ENCODE measurements around the gene LINC00237.

LINC00237 gene

DNA sequence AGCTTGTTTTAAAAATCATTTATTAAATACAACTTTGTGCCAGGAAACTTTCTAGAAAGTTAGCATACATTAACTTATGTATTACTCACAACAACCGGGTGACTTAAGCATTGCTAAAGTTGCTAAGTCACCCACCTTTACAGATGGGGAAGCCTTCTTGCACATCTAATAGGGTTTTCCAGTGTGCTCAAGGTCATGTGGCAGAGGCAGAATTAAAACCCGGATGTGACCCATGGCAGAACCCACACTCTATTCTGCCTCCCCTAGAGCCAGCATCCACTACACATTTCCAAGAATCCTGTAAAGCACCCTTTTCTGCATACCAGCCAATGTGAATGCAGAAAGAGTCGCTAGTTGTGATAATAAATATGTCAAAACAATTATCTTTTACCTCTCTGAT lies 13.4 kb downstream of the LINC00237 start:
- DNase-seq, result no peak

GRCh38 chr20:21090721-21091120 lies 15.4 kb downstream of the LINC00237 start:
- no peak for DNase-seq

- DNase-seq, result peak; percentile 64
Measured at GRCh38 chr20:21090111-21090618, 16.0 kb downstream of the LINC00237 start.

- DNase-seq, result no peak
Measured at GRCh38 chr20:21089391-21089790, 16.8 kb downstream of the LINC00237 start.

DNA sequence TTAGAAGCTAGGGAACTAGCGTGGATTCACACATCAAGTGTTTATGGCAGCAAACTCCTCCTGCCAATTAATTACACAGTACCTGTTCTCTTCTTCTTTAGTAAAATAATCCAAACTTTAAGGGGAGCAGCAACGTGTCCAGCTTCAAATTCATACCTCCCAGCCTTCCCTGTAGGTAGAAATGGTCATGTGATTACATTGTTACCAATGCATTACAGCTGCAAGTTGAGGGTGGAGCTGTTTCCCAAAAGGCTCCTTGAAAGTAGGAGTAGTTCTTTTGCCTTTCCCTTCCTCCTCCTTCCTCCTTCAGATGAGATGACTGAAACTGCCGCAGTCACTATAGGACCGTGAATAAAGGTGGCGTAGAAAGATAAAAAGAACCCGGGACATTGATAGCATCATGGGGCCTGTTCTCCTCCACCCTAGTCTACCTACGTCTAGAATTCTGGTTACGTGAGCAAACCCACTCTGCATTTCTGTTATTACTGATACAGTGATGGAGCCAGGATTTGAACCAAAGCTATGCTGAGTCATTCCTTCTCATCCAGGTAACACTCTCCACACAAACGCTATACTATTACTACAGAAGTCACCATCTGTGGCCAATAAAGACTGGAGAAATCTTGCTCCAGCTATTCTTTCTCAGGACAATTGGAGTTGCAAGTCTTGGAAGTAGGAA lies 18.2 kb downstream of the LINC00237 start:
- no peak for DNase-seq

DNA sequence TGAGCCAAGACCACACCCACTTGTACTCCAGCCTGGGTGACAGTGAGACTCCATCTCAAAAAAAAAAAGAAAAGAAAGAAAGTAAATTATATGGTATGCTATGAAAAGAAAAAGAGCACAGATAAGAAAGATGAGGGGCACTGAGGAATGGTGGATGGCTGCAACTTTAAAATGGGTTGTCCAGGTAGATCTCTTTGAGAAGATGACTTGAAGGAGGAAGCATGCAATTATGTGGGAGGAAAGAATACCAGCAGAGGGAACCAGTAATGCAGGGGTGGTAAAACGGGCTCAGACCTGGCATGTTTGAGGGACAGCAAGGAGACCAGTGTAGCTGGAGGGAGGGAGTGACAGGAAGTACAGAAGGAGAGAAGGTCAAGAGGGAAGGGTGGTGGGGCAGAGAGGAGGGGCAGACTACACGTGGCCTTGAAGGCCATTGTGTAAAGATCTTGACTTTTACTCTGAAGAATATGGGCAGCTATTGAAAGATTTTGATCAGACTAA lies 22.3 kb downstream of the LINC00237 start:
- no peak for DNase-seq

DNA sequence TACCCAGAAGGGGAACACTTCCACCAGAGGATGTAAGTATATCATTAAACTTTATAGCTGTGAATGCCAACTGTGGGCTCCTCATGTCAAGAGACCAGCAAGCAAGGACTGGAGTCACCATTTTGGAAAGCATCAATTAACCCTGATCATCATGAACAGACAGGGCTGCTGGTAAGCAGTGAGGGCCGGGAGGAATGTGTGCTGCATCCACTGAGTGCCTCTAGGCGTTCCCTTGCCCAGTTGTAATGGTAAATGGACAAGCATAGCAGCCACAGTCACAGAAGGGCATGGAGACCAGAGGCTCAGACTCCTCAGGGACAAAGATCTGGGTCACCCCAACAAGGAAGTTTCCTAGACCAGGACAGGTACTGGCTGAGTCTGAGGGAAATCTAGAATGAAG lies 23.6 kb downstream of the LINC00237 start:
- no peak for DNase-seq

DNA sequence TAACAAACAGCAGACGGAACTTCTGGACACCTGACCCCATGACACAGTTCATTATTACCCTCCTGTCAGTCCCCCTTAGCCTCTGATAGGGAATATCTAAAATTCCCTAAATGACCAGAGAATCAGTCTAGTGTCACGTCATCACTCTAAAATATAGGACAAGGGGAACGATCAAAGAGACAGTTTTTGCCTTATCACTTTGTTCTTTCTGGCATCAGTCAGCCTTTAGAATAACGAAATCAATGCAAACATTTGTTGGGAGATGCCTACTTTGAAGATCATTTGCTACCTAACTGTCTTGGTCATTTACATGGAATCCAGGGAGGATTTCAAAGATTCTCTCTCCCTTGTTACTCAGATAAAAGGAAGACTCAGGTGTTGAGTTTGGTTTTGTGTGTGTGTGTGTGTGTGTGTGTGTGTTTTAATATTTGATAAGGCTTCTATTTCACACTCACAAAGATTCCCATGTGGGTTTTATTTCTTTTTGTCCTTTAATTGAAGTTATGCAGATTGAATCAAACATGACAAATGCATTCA lies 28.3 kb downstream of the LINC00237 start:
- DNase-seq, result no peak

DNA sequence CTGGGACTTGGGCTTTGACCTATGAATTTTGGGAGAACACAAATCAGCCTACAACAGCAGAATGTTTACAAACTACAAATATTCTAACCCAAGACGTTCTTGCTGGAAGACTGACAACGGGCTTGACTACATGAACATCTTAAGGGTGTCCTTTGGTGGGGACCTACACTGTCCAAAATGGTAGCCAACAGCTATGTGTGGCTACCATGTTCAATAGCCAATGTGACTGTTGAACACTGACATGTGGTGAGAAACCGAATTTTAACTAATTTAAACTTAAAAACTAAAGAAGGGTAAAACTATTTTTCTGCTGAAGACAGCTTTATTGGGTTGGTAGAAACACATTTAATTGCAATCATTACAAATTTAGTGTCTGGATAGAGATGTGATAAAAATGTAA lies 30.1 kb downstream of the LINC00237 start:
- no peak for DNase-seq

GRCh38 chr20:21075471-21075870 lies 30.7 kb downstream of the LINC00237 start:
- DNase-seq, result no peak

DNA sequence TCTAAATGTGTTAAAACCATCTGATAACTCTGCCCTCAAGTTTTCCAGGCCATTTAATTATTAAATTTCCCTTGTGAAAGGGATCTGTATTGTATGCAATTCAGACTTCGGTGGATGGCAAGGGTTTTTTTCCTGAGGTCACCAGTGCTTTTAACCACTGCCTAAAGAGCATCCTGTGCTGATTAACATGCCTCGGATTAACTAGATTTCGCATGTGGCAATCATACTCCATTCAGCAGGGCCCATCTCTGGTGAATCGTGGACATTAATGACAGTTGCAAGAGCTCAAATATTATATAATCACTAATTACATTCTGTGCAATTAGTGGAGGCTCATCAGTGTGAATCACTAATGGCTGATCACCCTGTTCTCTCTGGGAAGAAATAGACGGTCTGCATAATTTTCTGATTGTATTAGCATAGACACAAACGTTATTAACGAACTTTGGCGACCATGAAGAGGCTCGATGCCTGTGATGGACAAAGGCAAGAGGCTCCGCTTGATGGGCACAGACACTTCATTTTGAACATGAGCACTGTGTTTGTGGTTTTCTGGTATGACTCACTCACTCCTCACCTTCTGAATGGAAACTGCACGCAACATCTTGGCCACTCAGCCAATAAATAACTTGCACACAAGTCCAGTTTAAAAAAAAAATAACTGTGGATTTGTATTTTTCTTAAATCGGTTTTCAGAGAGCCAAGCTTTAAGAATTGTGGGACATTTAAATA lies 31.4 kb downstream of the LINC00237 start:
- no peak for DNase-seq

DNA sequence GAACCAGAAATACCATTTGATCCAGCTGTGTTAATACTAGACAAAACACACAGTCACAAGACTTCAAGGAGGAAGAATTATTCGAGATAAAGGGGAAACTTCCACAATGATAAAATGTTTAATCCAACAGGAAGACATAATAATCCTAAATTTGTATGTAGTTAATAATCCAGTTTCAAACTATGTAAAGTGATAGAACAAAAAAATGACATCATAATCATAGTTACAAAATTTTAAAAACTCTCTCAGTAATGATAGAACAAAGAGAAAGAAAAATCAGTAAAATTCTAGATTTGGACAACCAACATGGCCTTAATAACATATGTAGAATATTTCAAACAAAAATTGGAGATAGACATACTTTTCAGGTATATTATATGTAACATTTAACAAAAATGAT lies 38.9 kb downstream of the LINC00237 start:
- no peak for DNase-seq

GRCh38 chr20:21064924-21065323 lies 41.2 kb downstream of the LINC00237 start:
- DNase-seq, result no peak

DNA sequence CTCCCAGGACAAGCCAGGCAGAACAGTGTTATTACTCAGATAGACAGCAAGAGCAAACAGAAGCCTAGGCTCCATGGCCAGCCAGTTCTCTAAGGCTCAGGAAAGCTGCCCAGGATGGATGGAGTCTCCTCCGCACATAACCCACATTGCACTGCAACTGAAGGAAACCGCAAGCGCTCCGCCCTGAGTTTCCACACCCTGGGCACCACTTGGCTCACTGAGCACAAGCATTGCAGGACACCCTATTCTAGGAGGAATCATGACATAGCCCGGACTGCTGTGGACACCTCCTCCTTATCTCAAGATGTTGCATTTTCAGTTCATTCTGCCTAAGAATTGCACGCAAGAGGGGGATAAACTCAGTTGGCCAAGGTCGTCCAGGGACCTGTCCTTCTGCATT lies 42.9 kb downstream of the LINC00237 start:
- DNase-seq, result no peak

DNA sequence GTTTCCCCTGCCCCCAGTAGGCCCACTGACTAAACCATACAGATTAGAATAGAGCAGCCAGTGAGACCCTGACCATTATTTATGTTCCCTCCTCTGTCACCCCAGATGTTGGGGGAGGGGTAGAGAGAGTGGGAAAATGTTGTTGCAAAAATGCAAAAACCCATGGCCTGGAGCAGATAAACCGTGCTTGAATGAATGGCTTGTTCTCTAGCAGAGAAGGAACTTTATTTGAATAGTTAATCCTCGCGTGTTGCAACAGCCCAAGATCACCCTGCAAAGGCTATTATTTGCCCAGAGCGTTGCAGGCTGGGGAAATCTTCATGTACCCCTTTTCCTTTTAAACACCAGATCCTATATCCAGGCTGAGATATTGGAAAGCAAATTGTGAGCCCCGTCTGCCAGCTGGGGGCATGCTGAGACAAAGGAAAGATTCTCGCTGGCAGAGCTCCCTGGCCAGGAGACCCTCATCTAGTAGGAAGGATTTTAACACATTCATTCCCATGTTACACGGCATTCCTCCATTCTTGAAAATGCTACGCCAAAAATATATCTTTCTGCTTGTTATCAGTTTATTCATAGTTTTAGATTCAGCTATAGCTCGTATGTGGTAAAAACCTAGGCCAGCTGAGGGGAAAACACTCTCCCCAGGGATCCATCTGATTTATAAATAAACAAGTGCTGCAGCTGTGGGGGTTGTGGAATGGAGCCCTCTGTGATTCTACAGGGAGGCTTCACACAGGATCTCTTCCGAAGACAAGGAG lies 53.0 kb downstream of the LINC00237 start:
- no peak for DNase-seq

DNA sequence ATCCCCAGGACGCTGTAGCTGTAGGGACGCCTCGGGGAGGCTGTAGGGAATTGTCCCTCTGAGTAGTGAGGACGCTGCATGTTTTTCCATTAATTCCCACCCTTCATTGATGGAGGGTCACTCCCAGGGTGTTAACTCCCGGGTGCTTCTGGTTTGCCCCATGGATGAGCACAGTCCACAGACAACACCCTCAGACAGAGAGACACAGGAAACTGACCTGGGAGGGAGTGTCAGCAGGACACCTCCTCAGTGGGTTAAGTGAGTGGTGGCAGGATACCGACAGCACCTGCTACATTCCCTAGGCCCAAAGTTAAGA lies 53.5 kb downstream of the LINC00237 start:
- DNase-seq, result no peak

DNA sequence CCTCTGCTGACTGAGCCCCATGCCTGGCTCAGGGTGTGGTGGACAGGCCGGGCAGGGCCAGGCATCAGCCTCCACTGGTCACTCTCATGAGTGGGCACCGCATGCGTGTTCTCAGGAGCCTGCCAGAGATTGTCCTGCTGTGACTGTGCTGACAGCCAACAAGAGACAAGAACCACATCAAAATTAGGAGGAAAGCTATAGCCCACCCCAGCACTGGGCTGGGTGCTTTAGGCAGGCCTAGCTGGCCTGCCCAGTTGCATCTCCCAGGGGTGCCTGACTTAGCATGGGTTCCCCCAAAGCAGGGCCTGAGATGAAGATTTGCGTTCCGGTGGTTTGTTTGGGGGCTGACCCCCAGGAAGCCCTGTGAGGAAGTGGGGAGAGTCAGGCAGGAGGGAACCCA lies 53.9 kb downstream of the LINC00237 start:
- DNase-seq, result no peak

DNA sequence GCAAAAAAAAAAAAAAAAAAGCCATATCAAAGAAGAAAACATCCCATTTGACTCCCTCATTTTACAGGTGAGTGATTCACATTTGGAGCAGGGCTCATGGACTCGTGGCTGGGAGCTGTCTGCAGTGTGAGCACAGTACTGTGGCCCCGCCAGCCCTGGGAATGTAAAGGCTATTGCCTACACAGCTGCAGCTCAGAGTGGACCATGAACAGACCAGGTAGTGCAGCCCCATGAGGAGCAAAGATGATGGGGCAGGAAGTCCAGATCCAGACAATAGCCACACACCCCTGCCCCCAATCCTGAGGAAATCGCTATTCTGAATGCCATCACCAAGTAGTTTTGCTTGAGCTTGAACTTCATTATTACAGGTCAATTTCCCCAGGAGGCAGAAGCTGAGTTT lies 55.4 kb downstream of the LINC00237 start:
- DNase-seq, result no peak

- DNase-seq, result no peak
Measured at GRCh38 chr20:21049305-21049828, 56.8 kb downstream of the LINC00237 start.

DNA sequence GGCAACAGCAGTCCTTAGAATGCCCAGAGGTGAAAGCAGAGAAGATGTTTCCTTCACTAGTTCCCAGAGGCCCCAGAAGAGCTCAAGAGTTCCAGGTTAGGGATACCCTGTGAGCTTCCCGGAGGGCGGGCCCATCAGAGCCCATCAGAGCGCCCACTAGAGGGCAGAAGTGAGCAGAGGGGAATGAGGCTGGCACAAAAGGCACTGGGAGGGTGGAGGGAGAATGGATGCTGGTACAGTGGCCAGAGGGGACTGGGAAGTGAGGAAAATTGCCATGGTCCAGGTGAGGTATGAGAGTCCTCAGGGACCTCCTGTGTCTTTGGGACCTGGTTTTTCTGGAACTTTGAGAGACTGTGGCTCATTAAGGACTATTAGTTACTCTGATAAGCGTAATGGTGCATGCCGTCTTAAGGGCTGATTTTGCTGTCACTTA lies 57.3 kb downstream of the LINC00237 start:
- DNase-seq, result peak; percentile 57

- DNase-seq, result no peak
Measured at GRCh38 chr20:21047981-21048380, 58.2 kb downstream of the LINC00237 start.

- DNase-seq, result no peak
Measured at GRCh38 chr20:21046413-21047070, 59.6 kb downstream of the LINC00237 start.
